GM18873 (cell line): ENCODE measurements around the gene ICOS.

Source experiments
- ATAC-seq: cut with Tn5 transposase; IDR thresholded peaks from one replicate; pipeline ENCODE4 v1.9.1; 2021; ENCODE audit warnings: mild to moderate bottlenecking, moderate library complexity, moderate number of reproducible peaks; ENCODE audit not compliant: unreplicated experiment, low FRiP score

Gene ICOS

GRCh38 chr2:204004912-204005311 lies 68.3 kb downstream of the ICOS start:
- no peak for ATAC-seq

- ATAC-seq: no peak
Observed at GRCh38 chr2:204005940-204006721, 69.6 kb downstream of the ICOS start.

GRCh38 chr2:204008352-204008751 lies 71.8 kb downstream of the ICOS start:
- no peak for ATAC-seq

GRCh38 chr2:204010628-204011560 lies 74.3 kb downstream of the ICOS start:
- ATAC-seq: no peak
